Epithelial cell of alveolus of lung (primary cell): Measurements from ENCODE around the gene PLA2G4F. TPM values are rescaled to one million over a fixed set of nuclear protein-coding genes. Genes with fewer than 3 reads are reported as not detected.

Experiments
- total RNA-seq: library from RNA; depleted of rRNA; stranded (reverse); fragments of >200 nt; gene quantifications from 2 replicates; pipeline ENCODE4 v1.2.1, GENCODE V29; 2015

The PLA2G4F gene, protein sequence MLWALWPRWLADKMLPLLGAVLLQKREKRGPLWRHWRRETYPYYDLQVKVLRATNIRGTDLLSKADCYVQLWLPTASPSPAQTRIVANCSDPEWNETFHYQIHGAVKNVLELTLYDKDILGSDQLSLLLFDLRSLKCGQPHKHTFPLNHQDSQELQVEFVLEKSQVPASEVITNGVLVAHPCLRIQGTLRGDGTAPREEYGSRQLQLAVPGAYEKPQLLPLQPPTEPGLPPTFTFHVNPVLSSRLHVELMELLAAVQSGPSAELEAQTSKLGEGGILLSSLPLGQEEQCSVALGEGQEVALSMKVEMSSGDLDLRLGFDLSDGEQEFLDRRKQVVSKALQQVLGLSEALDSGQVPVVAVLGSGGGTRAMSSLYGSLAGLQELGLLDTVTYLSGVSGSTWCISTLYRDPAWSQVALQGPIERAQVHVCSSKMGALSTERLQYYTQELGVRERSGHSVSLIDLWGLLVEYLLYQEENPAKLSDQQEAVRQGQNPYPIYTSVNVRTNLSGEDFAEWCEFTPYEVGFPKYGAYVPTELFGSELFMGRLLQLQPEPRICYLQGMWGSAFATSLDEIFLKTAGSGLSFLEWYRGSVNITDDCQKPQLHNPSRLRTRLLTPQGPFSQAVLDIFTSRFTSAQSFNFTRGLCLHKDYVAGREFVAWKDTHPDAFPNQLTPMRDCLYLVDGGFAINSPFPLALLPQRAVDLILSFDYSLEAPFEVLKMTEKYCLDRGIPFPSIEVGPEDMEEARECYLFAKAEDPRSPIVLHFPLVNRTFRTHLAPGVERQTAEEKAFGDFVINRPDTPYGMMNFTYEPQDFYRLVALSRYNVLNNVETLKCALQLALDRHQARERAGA
- total RNA-seq: not detected in 2 replicates

DNA sequence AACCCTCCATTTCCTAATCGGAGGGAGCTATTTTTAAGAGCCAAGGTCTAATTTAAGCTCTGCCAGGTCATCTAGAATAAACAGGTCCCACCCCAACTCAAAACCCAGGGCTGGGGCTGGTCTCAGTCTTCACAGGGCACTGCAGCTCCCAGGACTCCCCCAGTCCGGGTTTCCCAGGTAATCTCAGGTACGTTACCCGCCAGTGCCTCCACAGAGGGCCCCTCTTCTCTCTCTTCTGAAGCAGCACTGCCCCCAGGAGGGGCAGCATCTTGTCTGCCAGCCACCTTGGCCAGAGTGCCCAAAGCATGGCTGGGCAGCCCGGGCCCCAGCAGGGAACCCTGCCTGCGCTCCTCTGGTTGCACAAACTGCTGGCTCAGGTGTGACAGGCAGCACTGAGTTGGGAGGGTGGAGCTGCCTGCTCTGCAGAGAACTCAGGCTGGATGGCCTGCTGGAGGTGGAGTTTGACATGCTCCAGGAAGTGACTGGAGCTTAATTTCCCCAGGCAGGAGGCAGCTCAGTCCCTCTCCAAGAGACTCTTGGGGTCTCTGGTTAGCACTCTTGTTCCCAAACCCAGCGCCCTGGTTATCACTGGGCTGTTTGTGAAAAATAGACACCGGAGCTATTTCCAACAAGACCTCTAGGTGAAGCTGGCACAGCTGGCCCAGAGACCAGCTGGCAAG is at the start of gene PLA2G4F:
Gene PLA2G4F, minus strand, starts transcription at position 394 of the 680 bp plus-strand sequence. Its CDS starts 87 bp downstream, at position 307.

DNA sequence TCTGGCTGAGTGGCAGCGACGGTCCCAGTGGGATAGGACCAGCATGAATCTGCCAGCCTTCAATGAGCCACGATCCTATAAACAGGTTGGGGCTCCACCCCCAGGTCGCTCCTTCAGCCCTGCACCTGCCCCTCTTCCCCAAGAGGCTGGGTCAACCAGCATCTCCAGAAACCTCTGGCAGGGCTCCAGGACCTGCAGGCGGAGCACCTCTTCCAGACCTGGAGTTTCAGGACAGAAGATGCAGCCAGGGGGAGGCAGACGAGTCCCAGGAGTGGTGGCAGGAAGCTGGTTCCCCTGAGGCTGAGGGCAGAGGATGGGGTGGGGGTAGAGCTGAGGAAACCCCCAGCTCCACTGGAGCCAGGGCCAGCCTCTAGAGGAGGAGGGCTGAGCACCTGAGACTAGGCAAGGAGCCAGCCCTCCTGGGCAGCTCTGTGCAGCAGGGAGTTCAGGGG is 61.9 kb downstream of the PLA2G4F start, which contains the start of gene PLA2G4D:
Gene PLA2G4D, minus strand, starts transcription at position 51 of the 452 bp plus-strand sequence. CDS start 103 bp downstream, outside the sequence.

Other genes starting within 250 kb of the PLA2G4F start
- gene EHD4, start 184.1 kb downstream of the PLA2G4F start, total RNA-seq: 5.7 and 44.1 TPM in 2 replicates
- gene PLA2G4E, start 135.6 kb downstream of the PLA2G4F start, total RNA-seq: not detected in 2 replicates
- not detected in 2 replicates for gene PLA2G4D, start 62.1 kb downstream of the PLA2G4F start, total RNA-seq
- gene VPS39, start 51.7 kb upstream of the PLA2G4F start, total RNA-seq: 27.2 and 59.6 TPM in 2 replicates
- 10.6 and 17.5 TPM in 2 replicates for gene GANC, start 116.6 kb upstream of the PLA2G4F start, total RNA-seq
- gene TMEM87A, start 116.8 kb upstream of the PLA2G4F start, total RNA-seq: 27.2 and 44.6 TPM in 2 replicates
- 0.26 and 2.2 TPM in 2 replicates for gene CAPN3, start 202.9 kb upstream of the PLA2G4F start, total RNA-seq